Activated naive CD4-positive, alpha-beta T cell treated with anti-CD3 and anti-CD28 coated beads, Interleukin-2, amount 50 U/mL, for 16 hours (primary cell): ENCODE measurements around the gene ALDH3B2.
"Not testable (repeated sequence)": the region's sequence is repeated elsewhere in the genome, so short reads cannot be mapped to it uniquely, and the experiment has no call there.

Experiments
- DNase-seq: peaks from one replicate; pipeline ENCODE4 v3.0.0-alpha.2; 2020

Gene ALDH3B2

DNA sequence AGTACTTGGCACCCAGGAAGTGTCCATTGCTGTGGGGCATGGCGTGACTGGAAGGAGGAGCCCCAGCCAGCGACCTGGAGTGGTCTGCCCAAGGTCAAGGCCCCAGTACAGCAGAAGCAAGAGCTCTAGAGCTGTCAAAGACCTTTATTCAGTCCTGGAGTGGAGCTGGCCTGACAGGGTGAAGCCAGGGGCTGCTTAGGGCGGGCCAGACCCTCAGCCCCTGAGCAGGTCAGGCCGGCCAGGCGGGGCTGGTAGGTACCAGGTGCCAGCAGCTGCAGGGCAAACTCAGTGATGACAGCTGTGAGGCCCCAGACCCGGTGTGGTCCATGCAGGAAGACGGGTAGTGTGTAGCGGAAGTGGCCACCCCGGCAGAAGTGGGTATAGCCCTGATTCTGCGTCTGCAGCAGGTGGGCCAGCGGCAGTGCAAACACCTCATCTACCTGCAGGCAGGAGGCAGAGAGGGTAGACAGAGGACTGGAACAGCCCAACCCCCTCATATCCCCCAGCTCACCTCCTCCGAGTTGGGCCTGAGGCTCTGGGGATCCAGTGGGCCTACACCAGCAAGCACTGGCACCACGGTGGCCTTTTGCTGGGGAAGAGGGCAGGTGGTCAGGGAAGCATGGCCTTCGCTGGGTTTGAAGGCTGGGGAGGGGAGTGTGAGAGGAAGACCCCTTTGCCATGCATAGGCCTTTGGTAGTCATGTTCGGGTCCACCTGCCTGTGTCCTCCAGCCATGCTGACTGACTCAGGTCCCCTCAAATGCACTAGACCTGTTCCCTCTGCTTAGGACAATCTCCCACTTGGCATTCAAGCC, 46.4 kb downstream of the ALDH3B2 start:
- DNase-seq = no peak

DNA sequence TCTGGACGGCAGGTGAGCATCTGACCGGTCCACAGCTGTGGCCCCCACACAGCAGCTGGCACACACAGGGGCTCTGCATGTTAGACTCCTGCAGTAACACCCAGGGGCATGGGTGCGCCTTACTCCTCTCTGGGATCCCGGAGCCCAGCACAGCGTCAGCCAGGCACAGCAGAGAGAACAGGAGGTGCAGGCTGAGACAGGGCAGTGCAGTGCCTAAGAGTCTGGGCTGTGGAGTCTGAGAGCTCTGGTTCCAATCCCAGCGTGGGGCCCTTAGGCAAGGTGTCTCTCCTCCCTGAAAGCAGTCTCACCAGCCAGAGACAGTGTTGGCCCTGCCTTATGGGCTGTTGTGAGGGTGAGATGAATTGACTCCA, 47.0 kb downstream of the ALDH3B2 start:
- no peak for DNase-seq

DNA sequence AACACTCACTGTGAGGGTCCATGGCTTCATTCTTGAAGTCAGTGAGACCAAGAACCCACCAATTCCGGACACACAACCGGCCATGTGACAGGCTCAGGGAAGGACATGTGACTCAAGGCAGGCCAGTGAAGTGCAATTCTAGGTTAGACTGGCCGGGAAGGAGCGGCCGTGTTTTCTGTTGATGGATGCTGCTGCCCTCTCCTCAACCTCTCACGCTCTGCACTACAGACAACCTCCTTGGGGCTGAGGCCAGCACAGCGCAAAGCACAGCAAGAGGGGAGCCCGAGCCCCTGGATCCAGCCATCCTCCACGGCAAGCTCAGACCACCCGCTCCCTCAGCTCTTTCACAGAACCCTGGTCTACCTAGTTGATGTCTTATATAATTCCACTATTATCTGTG, 47.5 kb downstream of the ALDH3B2 start:
- no peak for DNase-seq

DNA sequence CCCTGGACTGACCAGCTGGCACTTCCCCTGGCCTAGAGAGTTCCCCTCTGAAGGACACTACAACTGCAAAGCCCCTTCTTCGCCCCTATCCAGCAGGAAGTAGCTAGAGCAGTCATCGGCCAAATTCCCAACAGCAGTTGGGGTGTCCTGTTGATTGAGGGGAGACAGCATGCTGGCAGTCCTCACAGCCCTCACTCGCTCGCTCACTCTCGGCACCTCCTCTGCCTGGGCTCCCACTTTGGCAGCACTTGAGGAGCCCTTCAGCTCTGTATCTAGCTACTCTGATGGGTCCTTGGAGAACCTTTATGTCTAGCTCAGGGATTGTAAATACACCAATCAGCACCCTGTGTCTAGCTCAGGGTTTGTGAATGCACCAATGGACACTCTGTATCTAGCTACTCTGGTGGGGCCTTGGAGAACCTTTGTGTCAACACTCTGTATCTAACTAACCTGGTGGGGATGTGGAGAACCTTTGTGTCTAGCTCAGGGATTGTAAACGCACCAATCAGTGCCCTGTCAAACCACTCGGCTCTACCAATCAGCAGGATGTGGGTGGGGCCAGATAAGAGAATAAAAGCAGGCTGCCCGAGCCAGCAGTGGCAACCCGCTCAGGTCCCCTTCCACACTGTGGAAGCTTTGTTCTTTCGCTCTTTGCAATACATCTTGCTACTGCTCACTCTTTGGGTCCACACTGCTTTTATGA, 48.1 kb downstream of the ALDH3B2 start:
- DNase-seq = not testable (repeated sequence)

DNA sequence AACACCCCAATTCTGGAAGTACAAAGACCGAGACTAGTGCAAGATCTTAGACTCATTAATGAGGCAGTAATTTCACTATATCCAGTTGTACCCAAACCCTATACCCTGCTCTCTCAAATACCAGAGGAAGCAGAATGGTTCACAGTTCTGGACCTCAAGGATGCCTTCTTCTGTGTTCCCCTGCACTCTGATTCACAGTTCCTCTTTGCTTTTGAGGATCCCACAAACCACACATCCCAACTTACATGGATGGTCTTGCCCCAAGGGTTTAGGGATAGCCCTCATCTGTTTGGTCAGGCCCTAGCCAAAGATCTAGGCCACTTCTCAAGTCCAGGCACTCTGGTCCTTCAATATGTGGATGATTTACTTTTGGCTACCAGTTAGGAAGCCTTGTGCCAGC, 50.6 kb downstream of the ALDH3B2 start:
- not testable (repeated sequence) for DNase-seq

DNA sequence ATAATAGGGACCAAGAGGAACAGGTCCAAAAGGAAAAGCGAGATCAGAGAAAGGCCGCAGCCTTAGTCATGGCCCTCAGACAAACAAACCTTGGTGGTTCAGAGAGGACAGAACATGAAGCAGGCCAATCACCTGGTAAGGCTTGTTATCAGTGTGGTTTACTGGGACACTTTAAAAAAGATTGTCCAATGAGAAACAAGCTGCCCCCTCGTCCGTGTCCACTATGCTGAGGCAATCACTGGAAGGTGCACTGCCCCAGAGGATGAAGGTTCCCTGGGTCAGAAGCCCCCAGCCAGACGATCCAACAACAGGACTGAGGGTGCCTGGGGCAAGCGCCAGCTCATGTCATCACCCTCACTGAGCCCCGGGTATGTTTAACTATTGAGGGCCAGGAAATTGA, 51.5 kb downstream of the ALDH3B2 start:
- not testable (repeated sequence) for DNase-seq

DNA sequence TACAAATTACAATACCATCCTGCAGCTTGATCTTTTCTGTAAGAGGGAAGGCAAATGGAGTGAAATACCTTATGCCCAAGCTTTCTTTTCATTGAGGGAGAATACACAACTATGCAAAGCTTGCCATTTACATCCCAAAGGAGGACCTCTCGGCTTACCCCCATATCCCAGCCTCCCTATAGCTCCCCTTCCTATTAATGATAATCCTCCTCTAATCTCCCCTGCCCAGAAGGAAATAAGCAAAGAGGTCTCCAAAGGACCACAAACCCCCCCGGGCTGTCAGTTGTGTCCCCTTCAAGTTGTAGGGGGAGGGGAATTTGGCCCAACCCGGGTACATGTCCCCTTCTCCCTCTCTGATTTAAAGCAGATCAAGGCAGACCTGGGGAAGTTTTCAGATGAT, 52.5 kb downstream of the ALDH3B2 start:
- not testable (repeated sequence) for DNase-seq

GRCh38 chr11:67620621-67621020, 53.8 kb downstream of the ALDH3B2 start:
- not testable (repeated sequence) for DNase-seq

DNA sequence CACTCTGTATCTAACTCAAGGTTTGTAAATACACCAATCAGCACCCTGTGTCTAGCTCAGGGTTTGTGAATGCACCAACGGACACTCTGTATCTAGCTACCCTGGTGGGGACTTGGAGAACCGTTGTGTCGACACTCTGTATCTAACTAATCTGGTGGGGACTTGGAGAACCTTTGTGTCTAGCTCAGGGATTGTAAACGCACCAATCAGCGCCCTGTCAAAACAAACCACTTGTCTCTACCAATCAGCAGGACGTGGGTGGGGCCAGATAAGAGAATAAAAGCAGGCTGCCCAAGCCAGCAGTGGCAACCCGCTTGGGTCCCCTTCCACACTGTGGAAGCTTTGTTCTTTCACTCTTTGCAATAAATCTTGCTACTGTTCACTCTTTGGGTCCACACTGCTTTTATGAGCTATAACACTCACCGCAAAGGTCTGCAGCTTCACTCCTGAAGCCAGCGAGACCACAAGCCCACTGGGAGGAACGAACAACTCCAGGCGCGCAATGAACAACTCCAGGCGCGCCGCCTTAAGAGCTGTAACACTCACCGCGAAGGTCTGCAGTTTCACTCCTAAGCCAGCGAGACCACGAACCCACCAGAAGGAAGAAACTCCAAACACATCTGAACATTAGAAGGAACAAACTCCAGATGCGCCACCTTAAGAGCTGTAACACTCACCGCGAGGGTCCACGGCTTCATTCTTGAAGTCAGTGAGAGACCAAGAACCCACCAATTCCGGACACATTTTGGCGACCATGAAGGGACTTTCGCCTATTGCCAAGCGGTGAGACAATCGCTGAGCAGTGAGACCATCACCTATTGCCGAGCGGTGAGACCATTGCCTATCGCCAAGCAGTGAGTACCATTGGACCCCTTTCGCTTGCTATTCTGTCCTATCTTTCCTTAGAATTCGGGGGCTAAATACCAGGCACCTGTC, 54.5 kb downstream of the ALDH3B2 start:
- not testable (repeated sequence) for DNase-seq

GRCh38 chr11:67618901-67619659, 55.3 kb downstream of the ALDH3B2 start:
- not testable (repeated sequence) for DNase-seq

DNA sequence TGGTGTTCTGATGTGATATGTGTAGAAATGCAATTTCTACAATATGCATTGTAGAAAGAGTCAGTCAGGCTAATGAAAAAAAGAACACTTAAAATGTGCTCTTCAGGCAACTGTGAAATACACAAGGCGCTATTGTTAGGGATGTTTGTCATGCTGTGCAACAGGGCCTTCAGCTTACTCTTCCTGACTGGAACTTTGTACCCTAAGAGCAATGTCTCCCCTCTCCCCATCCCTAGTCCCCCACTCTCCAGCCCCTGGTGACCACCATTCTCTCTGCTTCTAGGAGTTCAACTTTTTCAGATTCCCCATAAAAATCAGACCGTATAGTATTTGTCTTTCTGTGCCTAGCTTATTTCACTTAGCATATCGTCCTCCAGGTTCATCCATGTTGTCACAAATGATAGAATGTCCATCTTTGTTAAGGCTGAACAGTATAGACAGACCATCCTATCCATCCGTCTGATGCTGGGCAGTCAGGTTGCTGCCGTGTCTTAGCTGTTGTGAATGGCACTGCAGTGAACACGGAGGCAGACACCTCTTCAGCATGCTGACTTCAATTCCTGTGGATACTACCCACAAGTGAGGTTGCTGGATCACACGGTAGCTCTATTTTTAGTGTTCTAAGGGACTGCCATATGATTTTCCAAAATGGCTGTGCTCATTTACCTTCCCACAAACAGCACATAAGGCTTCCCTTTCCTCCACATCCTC, 57.0 kb downstream of the ALDH3B2 start:
- no peak for DNase-seq

- DNase-seq = no peak
Measured at GRCh38 chr11:67616431-67617242, 57.8 kb downstream of the ALDH3B2 start.

DNA sequence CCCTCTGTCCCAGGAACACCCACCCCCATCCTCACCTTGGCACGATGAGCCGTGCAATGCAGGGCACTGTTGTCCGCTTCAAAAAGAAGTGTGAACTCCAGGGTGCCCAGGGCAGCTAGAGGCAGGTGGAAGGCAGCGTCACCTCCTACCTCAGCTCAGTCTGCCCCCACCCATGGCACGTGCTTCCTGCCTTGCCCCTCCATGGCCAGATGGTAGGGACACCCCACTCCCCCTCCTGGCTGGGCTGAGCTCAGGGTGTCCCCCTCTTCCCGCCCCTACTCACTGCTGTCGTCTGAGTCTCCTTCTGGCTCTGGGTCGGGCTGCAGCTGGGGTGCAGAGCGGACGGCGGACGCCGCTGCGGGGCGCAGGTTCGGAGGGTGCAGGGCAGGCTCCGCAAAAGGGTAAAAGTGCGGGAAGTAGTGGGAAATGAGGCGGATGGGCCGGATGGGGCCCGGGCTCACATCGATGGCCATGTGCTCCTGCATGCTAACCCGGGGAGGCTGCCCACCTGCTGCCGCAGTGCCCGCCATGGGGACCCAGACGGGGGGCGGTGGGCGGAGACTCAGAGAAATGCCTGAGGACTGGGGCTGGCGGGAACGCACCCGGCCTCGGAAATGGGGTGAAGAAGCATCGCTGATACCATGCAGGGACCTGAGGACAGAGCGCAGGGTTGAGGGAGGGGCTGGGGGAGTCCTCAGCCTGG, 58.5 kb downstream of the ALDH3B2 start:
- no peak for DNase-seq

DNA sequence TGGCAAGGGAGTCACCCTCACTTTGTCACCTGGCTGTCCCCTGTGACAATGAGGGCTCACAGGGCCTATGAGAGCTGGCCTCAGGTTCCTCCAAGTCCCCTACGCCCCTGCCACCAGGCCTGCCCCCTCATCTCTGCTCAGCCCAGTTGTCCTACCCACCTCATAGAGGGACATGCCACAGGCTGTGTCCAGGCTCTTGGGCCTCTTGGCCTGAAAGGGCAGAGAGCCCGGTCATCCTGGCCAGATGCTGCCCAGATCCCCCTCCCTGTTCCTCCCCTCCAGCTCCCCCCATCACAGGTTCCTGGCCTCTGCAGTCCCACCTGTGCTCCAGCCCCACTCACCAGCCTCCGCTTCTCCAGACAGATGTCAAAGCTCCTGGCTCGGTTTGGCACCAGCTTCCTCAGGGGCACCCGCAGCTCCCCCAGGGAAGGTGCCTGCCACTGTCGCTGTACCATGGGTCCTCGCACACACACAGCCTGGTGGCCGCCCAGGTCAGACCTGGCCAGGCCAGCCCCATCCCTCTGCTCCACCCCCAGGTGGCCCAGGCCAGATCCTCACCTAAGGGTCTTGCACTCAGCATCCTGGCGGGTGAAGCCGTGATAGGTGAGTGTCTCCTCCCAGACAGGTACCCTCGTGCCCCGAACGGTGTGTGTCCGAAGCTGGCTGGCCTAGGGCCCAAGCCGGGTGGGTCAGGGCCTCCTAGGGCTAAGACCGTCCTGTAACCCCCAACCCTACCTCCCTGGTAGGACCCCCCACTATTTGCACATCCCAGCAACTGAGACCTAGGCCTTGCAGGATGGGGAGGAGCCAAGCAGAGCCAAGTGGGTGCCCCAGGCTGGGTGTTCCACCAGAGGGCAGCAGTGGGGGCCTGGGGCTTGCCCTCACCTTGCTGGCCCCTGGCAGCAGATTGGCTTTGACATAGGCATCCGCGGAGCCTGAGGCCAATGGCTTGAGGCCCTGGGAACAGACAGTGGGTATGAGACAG, 59.4 kb downstream of the ALDH3B2 start:
- peak; percentile 73 for DNase-seq

- DNase-seq = peak; percentile 80
Measured at GRCh38 chr11:67613960-67614715, 60.3 kb downstream of the ALDH3B2 start.

- DNase-seq = no peak
Measured at GRCh38 chr11:67613313-67613959, 61.0 kb downstream of the ALDH3B2 start.

GRCh38 chr11:67612751-67613150, 61.7 kb downstream of the ALDH3B2 start:
- DNase-seq = no peak
